H1 (cell line): ENCODE data around the gene KCNA4. TPM values are rescaled to one million over a fixed set of nuclear protein-coding genes. Genes with fewer than 3 reads are reported as not detected.

ENCODE experiments used
- CTCF ChIA-PET: fragments of 300-600 bp; sonication (Branson Sonifier 250); formaldehyde crosslinking; loops from one replicate; lab custom pipeline; 2021; ENCODE audit not compliant: partially characterized antibody; lab: Charles Lee
- POLR2A ChIA-PET: fragments of 300-600 bp; sonication (Branson Sonifier 250); formaldehyde crosslinking; loops from one replicate; lab custom pipeline; 2021; ENCODE audit warnings: inconsistent platforms; ENCODE audit not compliant: partially characterized antibody; lab: Charles Lee
- DNase-seq, 2 experiments: peaks; one replicate each; pipeline versions ENCODE4 v3.0.0 to v3.0.0-alpha.2; 2010 to 2022; ENCODE audit warnings: low spot score in 2 of 2, low read depth in 1 of 2, mixed read lengths in 1 of 2
- FAIRE-seq: peaks from 2 replicates; lab custom pipeline; 2011; peaks lifted over from hg19 to GRCh38; lab: Jason Lieb, UNC
- H2AFZ ChIP-seq: 2 replicates; pipeline ENCODE4 v1.8.1; 2012; ENCODE audit warnings: low read length, inconsistent platforms
- H2AK5ac ChIP-seq: 2 replicates; pipeline ENCODE4 v1.6.1; 2013; ENCODE audit warnings: low read depth, low read length
- H2BK120ac ChIP-seq: replicated peaks from 2 replicates; pipeline ENCODE3; 2013; ENCODE audit warnings: low read depth, low read length, inconsistent platforms
- H2BK12ac ChIP-seq: 2 replicates; pipeline ENCODE4 v1.6.1; 2013; ENCODE audit warnings: low read depth, low read length
- H2BK15ac ChIP-seq: 2 replicates; pipeline ENCODE4 v1.6.1; 2013; ENCODE audit warnings: low read length
- H2BK20ac ChIP-seq: 2 replicates; pipeline ENCODE4 v1.6.1; 2013; ENCODE audit warnings: low read length
- H2BK5ac ChIP-seq: 2 replicates; pipeline ENCODE4 v1.6.1; 2013; ENCODE audit warnings: low read depth, low read length
- H3K14ac ChIP-seq: 2 replicates; pipeline ENCODE4 v1.6.1; 2013; ENCODE audit warnings: inconsistent platforms; ENCODE audit not compliant: insufficient read length
- H3K18ac ChIP-seq: 2 replicates; pipeline ENCODE4 v1.6.1; 2013; ENCODE audit warnings: low read length; ENCODE audit errors: extremely low read depth
- H3K23ac ChIP-seq: 2 replicates; pipeline ENCODE4 v1.6.1; 2013; ENCODE audit warnings: inconsistent platforms; ENCODE audit not compliant: insufficient read length
- H3K23me2 ChIP-seq: 2 replicates; pipeline ENCODE4 v1.6.1; 2013; ENCODE audit warnings: low read depth, low read length
- H3K27ac ChIP-seq: 2 replicates; pipeline ENCODE4 v1.6.1; 2011; ENCODE audit warnings: low read depth, low read length, inconsistent platforms
- H3K27me3 ChIP-seq, 4 experiments: replicated peaks in 1 of 4; 1 replicate in 1 of 4; 2 replicates in 3 of 4; pipeline versions ENCODE4 v1.6.1 to v1.8.1; 2011 to 2013; ENCODE audit warnings: low read length in 3 of 4, mild to moderate bottlenecking in 3 of 4, inconsistent platforms in 2 of 4, mixed read lengths in 2 of 4, moderate library complexity in 1 of 4; ENCODE audit not compliant: control insufficient read depth in 3 of 4, insufficient read depth in 3 of 4; ENCODE audit errors: extremely low read depth in 1 of 4
- H3K36me3 ChIP-seq, 4 experiments: 2 replicates each; pipeline versions ENCODE4 v1.6.1 to v1.8.1; 2011 to 2013; ENCODE audit warnings: mild to moderate bottlenecking in 4 of 4, low read length in 3 of 4, moderate library complexity in 2 of 4, control low read depth in 1 of 4, inconsistent platforms in 1 of 4; ENCODE audit not compliant: insufficient read depth in 4 of 4, control insufficient read depth in 2 of 4
- H3K4ac ChIP-seq: replicated peaks from 2 replicates; pipeline ENCODE3; 2013; ENCODE audit warnings: low read length, low read depth, mixed read lengths, inconsistent platforms; ENCODE audit not compliant: insufficient read length
- H3K4me1 ChIP-seq, 4 experiments: replicated peaks in 1 of 4; 1 replicate in 1 of 4; 2 replicates in 3 of 4; pipeline versions ENCODE4 v1.6.1 to v1.8.1; 2011 to 2013; ENCODE audit warnings: low read length in 3 of 4, inconsistent platforms in 2 of 4, mixed read lengths in 1 of 4; ENCODE audit not compliant: insufficient read depth in 4 of 4, control insufficient read depth in 3 of 4
- H3K4me2 ChIP-seq, 2 experiments: 2 replicates each; pipeline versions ENCODE4 v1.6.1 to v1.8.1; 2011 to 2013; ENCODE audit warnings: low read depth in 2 of 2, low read length in 2 of 2, control low read depth in 1 of 2, inconsistent platforms in 1 of 2, mild to moderate bottlenecking in 1 of 2; ENCODE audit not compliant: insufficient read depth in 1 of 2
- H3K4me3 ChIP-seq, 4 experiments: fragments of 200-600, 300-600 bp in 1 of 4; sonication (generic), shearing (Covaris generic), sonication (Bioruptor Twin) in 1 of 4; 2 replicates each; pipeline versions ENCODE4 v1.5.1 to v1.8.1; 2011 to 2016; ENCODE audit warnings: low read length in 4 of 4, low read depth in 3 of 4, control low read depth in 2 of 4, inconsistent platforms in 2 of 4, mild to moderate bottlenecking in 2 of 4, mixed read lengths in 1 of 4, moderate library complexity in 1 of 4; ENCODE audit not compliant: insufficient read depth in 2 of 4; ENCODE audit errors: extremely low read depth in 1 of 4
- H3K56ac ChIP-seq: replicated peaks from 2 replicates; pipeline ENCODE3; 2013; ENCODE audit warnings: low read depth, mild to moderate bottlenecking, mixed read lengths, low read length, inconsistent platforms; ENCODE audit not compliant: insufficient read length
- H3K79me1 ChIP-seq: 2 replicates; pipeline ENCODE4 v1.6.1; 2013; ENCODE audit warnings: low read depth, low read length, control low read depth
- H3K79me2 ChIP-seq, 2 experiments: 2 replicates each; pipeline versions ENCODE4 v1.6.1 to v1.8.1; 2012 to 2013; ENCODE audit warnings: low read length in 2 of 2, mild to moderate bottlenecking in 2 of 2, inconsistent platforms in 1 of 2; ENCODE audit not compliant: insufficient read depth in 2 of 2, control insufficient read depth in 1 of 2
- H3K9ac ChIP-seq, 4 experiments: replicated peaks in 1 of 4; 1 replicate in 1 of 4; 2 replicates in 3 of 4; pipeline versions ENCODE4 v1.6.1 to v1.8.1; 2011 to 2013; ENCODE audit warnings: low read depth in 3 of 4, low read length in 3 of 4, control low read depth in 2 of 4, mild to moderate bottlenecking in 2 of 4, moderate library complexity in 2 of 4, inconsistent platforms in 1 of 4; ENCODE audit errors: extremely low read depth in 1 of 4
- H3K9me3 ChIP-seq, 2 experiments: 2 replicates each; pipeline versions ENCODE4 v1.6.1 to v1.8.1; 2012 to 2013; ENCODE audit warnings: mild to moderate bottlenecking in 2 of 2, moderate library complexity in 2 of 2, control low read depth in 1 of 2, inconsistent platforms in 1 of 2, low read depth in 1 of 2, low read length in 1 of 2, mixed read lengths in 1 of 2; ENCODE audit not compliant: insufficient read depth in 2 of 2
- H4K20me1 ChIP-seq, 2 experiments: replicated peaks in 1 of 2; 2 replicates each; pipeline versions ENCODE3 to v1.8.1; 2011 to 2013; ENCODE audit warnings: inconsistent platforms in 2 of 2, low read length in 2 of 2, mild to moderate bottlenecking in 1 of 2; ENCODE audit not compliant: insufficient read depth in 2 of 2, control insufficient read depth in 1 of 2
- H4K5ac ChIP-seq: 2 replicates; pipeline ENCODE4 v1.6.1; 2013; ENCODE audit warnings: low read length, low read depth, mixed read lengths, inconsistent platforms; ENCODE audit not compliant: insufficient read length
- H4K8ac ChIP-seq: 2 replicates; pipeline ENCODE4 v1.8.0; 2013; ENCODE audit warnings: mild to moderate bottlenecking, moderate library complexity, low read length, inconsistent platforms; ENCODE audit not compliant: insufficient read depth; ENCODE audit errors: extremely low read depth
- H4K91ac ChIP-seq: replicated peaks from 2 replicates; pipeline ENCODE3; 2013; ENCODE audit warnings: low read length, mixed read lengths, inconsistent platforms; ENCODE audit not compliant: insufficient read length
- GABPA ChIP-seq: IDR thresholded peaks from 2 replicates; pipeline ENCODE4 v1.6.1; 2011; ENCODE audit warnings: mild to moderate bottlenecking, low read length, moderate library complexity, borderline replicate concordance; ENCODE audit not compliant: insufficient read depth
- NRF1 ChIP-seq: IDR thresholded peaks from 2 replicates; pipeline ENCODE4 v1.6.1; 2011; ENCODE audit warnings: mild to moderate bottlenecking, low read depth, low read length, improper control_type of control experiment
- RAD21 ChIP-seq, 2 experiments: IDR thresholded peaks in 1 of 2; conservative IDR thresholded peaks in 1 of 2; 2 replicates each; pipeline ENCODE4 v1.6.1; 2011; ENCODE audit warnings: low read depth in 2 of 2, low read length in 2 of 2, improper control_type of control experiment in 1 of 2, inconsistent platforms in 1 of 2, mild to moderate bottlenecking in 1 of 2, moderate library complexity in 1 of 2
- RBBP5 ChIP-seq: IDR thresholded peaks from 2 replicates; pipeline ENCODE4 v1.7.1; 2012; ENCODE audit warnings: low read depth, mild to moderate bottlenecking, inconsistent platforms, low read length, moderate library complexity, borderline replicate concordance
- SIN3A ChIP-seq, 2 experiments: IDR thresholded peaks in 1 of 2; conservative IDR thresholded peaks in 1 of 2; 2 replicates each; pipeline ENCODE4 v1.6.1; 2011 to 2012; ENCODE audit warnings: low read length in 2 of 2, improper control_type of control experiment in 1 of 2, low read depth in 1 of 2, mild to moderate bottlenecking in 1 of 2
- TBP ChIP-seq: IDR thresholded peaks from 2 replicates; pipeline ENCODE4 v1.6.1; 2011; ENCODE audit warnings: low read depth, low read length, improper control_type of control experiment
- WGBS, 2 experiments: shearing (Covaris generic) in 1 of 2; methylation state at CpG; one replicate each; pipeline versions ENCODE4 v1.1.6 to v1.1.7; 2013 to 2015; ENCODE audit warnings: low lambda C conversion rate in 2 of 2, mixed read lengths in 2 of 2, inconsistent platforms in 1 of 2, low coverage in 1 of 2, missing lambda C conversion rate in 1 of 2; ENCODE audit not compliant: insufficient replicate concordance in 2 of 2, insufficient coverage in 1 of 2, insufficient read length in 1 of 2; ENCODE audit errors: extremely low coverage in 1 of 2, missing lambda C conversion rate in 1 of 2; 5-methylcytosine and 5-hydroxymethylcytosine counted together
- polyA plus RNA-seq, 7 experiments: library from polyadenylated mRNA; depleted of rRNA in 3 of 7; stranded (reverse) in 5 of 7; unstranded in 2 of 7; fragments of >200 nt in 5 of 7; fragments of 200-250 nt in 2 of 7; gene quantifications; 1 replicate in 5 of 7; 2 replicates in 1 of 7; 4 replicates in 1 of 7; pipeline versions ENCODE4 v1.2.1 to v1.2.3, GENCODE V29; 2011 to 2013; ENCODE audit warnings: missing spikeins in 2 of 7, mixed read lengths in 2 of 7
- total RNA-seq: library from RNA; stranded (reverse); fragmentation: NEBNext Ultra II Directional; extraction: Animal tissue kit (Norgen Biotek cat#: 25700); gene quantifications from 2 replicates; pipeline ENCODE4 v1.2.1, GENCODE V29; 2021
- TF ChIP-seq, protein P1 (sequence below), 3 experiments: IDR thresholded peaks; 1 replicate in 2 of 3; 2 replicates in 1 of 3; pipeline versions ENCODE4 v1.5.1 to v1.6.1; 2011; ENCODE audit warnings: low read length in 3 of 3, mild to moderate bottlenecking in 3 of 3, inconsistent platforms in 2 of 3, low read depth in 1 of 3, moderate library complexity in 1 of 3; ENCODE audit not compliant: insufficient read depth in 1 of 3; ENCODE audit errors: control extremely low read depth in 1 of 3
- TF ChIP-seq, protein P2 (sequence below): IDR thresholded peaks from 2 replicates; pipeline ENCODE4 v1.6.1; 2012; ENCODE audit warnings: inconsistent platforms

Gene KCNA4
- total and polyA plus RNA-seq, 2 of the 8 experiments (the other 6 are each of a cell fraction or from before 2014, with no cell fraction given) = not detected

DNA sequence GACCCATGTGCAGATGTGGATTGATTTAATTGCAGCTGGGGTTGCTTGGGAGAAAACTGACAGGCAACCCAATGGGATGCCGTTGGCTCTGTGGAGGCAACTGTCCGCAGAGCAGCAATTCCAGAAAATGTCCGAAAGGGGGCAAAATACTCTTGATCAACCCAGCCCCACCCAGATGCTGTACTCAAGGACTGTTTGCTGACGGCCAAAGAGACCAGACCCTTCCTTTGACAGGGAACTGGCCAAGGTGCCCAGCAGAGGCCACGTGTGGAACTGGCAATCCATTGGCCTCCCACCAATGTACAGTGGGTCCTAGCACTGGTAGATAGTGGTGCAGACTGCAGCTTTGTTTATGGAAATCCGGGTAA lies 29.7 kb upstream of the KCNA4 start:
- no peak overlapping the region for H3K56ac ChIP-seq
- H3K4me1 ChIP-seq = no peaks in the 10 kb centered on the region
- H2BK15ac ChIP-seq = no peak overlapping the region
- H3K9me3 ChIP-seq = no peaks in the 10 kb centered on the region
- H3K18ac ChIP-seq = no peak overlapping the region
- H3K4me2 ChIP-seq = no peak overlapping the region
- no peaks in the 10 kb centered on the region for H3K36me3 ChIP-seq
- no peaks in the 10 kb centered on the region for H3K79me1 ChIP-seq
- no peaks in the 10 kb centered on the region for H4K20me1 ChIP-seq
- ChIA-PET POLR2A (no interaction called here), CTCF (interaction anchor here (0.6 to 2.8 kb wide), 28 partner anchors 10 to 607 kb away, joined by 3 to 16 read pairs (median 4); no protein-coding TSS in a partner anchor)
- no peak overlapping the region for H2BK20ac ChIP-seq
- no peak overlapping the region for H4K8ac ChIP-seq
- H2BK120ac ChIP-seq = no peak overlapping the region
- H2AFZ ChIP-seq = no peak overlapping the region
- no peak overlapping the region for H2BK12ac ChIP-seq
- H3K14ac ChIP-seq = no peak overlapping the region
- peak in 1 of 2 experiments; percentile 69 for DNase-seq
- no peak overlapping the region for H2BK5ac ChIP-seq
- no peaks in the 10 kb centered on the region for H3K27me3 ChIP-seq
- H3K4ac ChIP-seq = no peak overlapping the region
- H3K4me3 ChIP-seq = no peak overlapping the region
- FAIRE-seq = no peak
- no peaks in the 10 kb centered on the region for H3K79me2 ChIP-seq
- H3K23ac ChIP-seq = no peak overlapping the region
- no peak overlapping the region for H3K27ac ChIP-seq
- 57% methylated on average over 6 of the region's 6 CpGs; no CpG with 5 or more reads in 1 of the 2 experiments for WGBS, 2 experiments
- no peak overlapping the region for H4K5ac ChIP-seq
- no peaks in the 10 kb centered on the region for H3K23me2 ChIP-seq
- TF ChIP-seq NRF1 = no peak
- TF ChIP-seq GABPA = no peak
- peak; percentile 51 to 65 for TF ChIP-seq RAD21 (IDR thresholded peaks at IDR 0.05 in 1 of 2, conservative IDR thresholded peaks at IDR 0.05 in 1 of 2; ENCODE audit: low read depth in 2 of 2, low read length in 2 of 2)
- TF ChIP-seq SIN3A (conservative IDR thresholded peaks at IDR 0.05 in 1 of 2, IDR thresholded peaks at IDR 0.05 in 1 of 2; ENCODE audit: low read depth in 1 of 2, low read length in 2 of 2) = 0 out of 4 replicates have a peak, but pooled peaks of 1 of the 2 experiments have one; percentile 51
- TF ChIP-seq TBP = no peak
- no peak for TF ChIP-seq RBBP5
- TF ChIP-seq, protein P1, sequence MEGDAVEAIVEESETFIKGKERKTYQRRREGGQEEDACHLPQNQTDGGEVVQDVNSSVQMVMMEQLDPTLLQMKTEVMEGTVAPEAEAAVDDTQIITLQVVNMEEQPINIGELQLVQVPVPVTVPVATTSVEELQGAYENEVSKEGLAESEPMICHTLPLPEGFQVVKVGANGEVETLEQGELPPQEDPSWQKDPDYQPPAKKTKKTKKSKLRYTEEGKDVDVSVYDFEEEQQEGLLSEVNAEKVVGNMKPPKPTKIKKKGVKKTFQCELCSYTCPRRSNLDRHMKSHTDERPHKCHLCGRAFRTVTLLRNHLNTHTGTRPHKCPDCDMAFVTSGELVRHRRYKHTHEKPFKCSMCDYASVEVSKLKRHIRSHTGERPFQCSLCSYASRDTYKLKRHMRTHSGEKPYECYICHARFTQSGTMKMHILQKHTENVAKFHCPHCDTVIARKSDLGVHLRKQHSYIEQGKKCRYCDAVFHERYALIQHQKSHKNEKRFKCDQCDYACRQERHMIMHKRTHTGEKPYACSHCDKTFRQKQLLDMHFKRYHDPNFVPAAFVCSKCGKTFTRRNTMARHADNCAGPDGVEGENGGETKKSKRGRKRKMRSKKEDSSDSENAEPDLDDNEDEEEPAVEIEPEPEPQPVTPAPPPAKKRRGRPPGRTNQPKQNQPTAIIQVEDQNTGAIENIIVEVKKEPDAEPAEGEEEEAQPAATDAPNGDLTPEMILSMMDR (IDR thresholded peaks at IDR 0.05; ENCODE audit: control extremely low read depth in 1 of 3, insufficient read depth in 1 of 3, low read depth in 1 of 3, low read length in 3 of 3) = peak; percentile 59 to 71 (median 62)
- TF ChIP-seq, protein P2, sequence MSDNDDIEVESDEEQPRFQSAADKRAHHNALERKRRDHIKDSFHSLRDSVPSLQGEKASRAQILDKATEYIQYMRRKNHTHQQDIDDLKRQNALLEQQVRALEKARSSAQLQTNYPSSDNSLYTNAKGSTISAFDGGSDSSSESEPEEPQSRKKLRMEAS = 0 out of 2 replicates have a peak, but pooled peaks have one; percentile 17
- TF ChIP-seq, all 59 proteins: peak for 4
- Histone ChIP-seq H3K9ac (no peak overlapping the region), H2AK5ac (no peak overlapping the region), H4K91ac (no peak overlapping the region)
